ENCODE results near the gene SMIM33.

The SMIM33 gene

DNA sequence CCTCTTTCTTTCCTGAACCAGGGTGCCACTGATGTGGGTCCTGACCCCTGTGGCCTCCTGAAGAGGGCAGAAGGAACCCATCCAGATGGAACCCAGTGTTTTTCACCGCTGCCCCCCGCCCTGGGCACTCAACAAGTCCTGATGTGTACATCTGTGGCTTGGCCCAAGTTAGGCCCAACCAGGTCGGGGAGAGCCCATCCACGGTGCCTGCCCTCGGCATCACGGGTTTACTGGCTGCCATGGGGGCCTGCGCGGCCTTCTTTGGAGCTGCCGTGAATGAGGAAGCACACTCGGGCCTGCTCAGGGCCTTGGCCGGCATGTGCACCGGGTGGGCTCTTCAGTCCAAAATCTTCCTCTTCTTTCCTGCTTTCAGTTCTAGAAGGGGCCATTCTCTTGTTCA is 14.0 kb upstream of the SMIM33 start:
- H3K9me3 ChIP-seq (ENCODE audit: control insufficient read depth, low read length) = no peaks in the 10 kb centered on the region
- H3K27ac ChIP-seq (ENCODE audit: insufficient read depth, low read length, poor library complexity, severe bottlenecking) = peak overlapping the region; percentile 28
- no peak overlapping the region for H3K4me3 ChIP-seq (ENCODE audit: insufficient read depth, low read depth, low read length, poor library complexity, severe bottlenecking)
- peaks cover 39% of the 10 kb centered on the region for H3K4me1 ChIP-seq (ENCODE audit: control insufficient read depth, insufficient read depth, low read length, poor library complexity, severe bottlenecking)
- no peak for DNase-seq
- H3K27me3 ChIP-seq (replicated peaks; ENCODE audit: control insufficient read depth, insufficient read depth, low read length, poor library complexity, severe bottlenecking) = no peaks in the 10 kb centered on the region
- H3K36me3 ChIP-seq (ENCODE audit: control insufficient read depth, insufficient read depth, low read length) = no peaks in the 10 kb centered on the region

GRCh38 chr5:139457241-139457640 is 13.6 kb upstream of the SMIM33 start:
- no peak overlapping the region for H3K4me3 ChIP-seq (ENCODE audit: insufficient read depth, low read depth, low read length, poor library complexity, severe bottlenecking)
- no peaks in the 10 kb centered on the region for H3K36me3 ChIP-seq (ENCODE audit: control insufficient read depth, insufficient read depth, low read length)
- no peaks in the 10 kb centered on the region for H3K27me3 ChIP-seq (replicated peaks; ENCODE audit: control insufficient read depth, insufficient read depth, low read length, poor library complexity, severe bottlenecking)
- H3K4me1 ChIP-seq (ENCODE audit: control insufficient read depth, insufficient read depth, low read length, poor library complexity, severe bottlenecking) = peaks cover 39% of the 10 kb centered on the region
- no peak for DNase-seq
- H3K9me3 ChIP-seq (ENCODE audit: control insufficient read depth, low read length) = no peaks in the 10 kb centered on the region
- peak overlapping the region; percentile 28 for H3K27ac ChIP-seq (ENCODE audit: insufficient read depth, low read length, poor library complexity, severe bottlenecking)

GRCh38 chr5:139457653-139458306 is 13.0 kb upstream of the SMIM33 start:
- Histone ChIP-seq H3K4me3 (ENCODE audit: insufficient read depth, low read depth, low read length, poor library complexity, severe bottlenecking) (no peak overlapping the region), H3K36me3 (ENCODE audit: control insufficient read depth, insufficient read depth, low read length) (no peaks in the 10 kb centered on the region), H3K27ac (ENCODE audit: insufficient read depth, low read length, poor library complexity, severe bottlenecking) (peak overlapping the region; percentile 81), H3K9me3 (ENCODE audit: control insufficient read depth, low read length) (no peaks in the 10 kb centered on the region), H3K27me3 (replicated peaks; ENCODE audit: control insufficient read depth, insufficient read depth, low read length, poor library complexity, severe bottlenecking) (no peaks in the 10 kb centered on the region), H3K4me1 (ENCODE audit: control insufficient read depth, insufficient read depth, low read length, poor library complexity, severe bottlenecking) (peaks cover 39% of the 10 kb centered on the region)
- peak in 1 of 3 donors; percentile 19 for DNase-seq

- Histone ChIP-seq H3K9me3 (ENCODE audit: control insufficient read depth, low read length) (no peaks in the 10 kb centered on the region), H3K4me3 (ENCODE audit: insufficient read depth, low read depth, low read length, poor library complexity, severe bottlenecking) (no peak overlapping the region), H3K27me3 (replicated peaks; ENCODE audit: control insufficient read depth, insufficient read depth, low read length, poor library complexity, severe bottlenecking) (no peaks in the 10 kb centered on the region), H3K27ac (ENCODE audit: insufficient read depth, low read length, poor library complexity, severe bottlenecking) (peak overlapping the region; percentile 81), H3K36me3 (ENCODE audit: control insufficient read depth, insufficient read depth, low read length) (no peaks in the 10 kb centered on the region), H3K4me1 (ENCODE audit: control insufficient read depth, insufficient read depth, low read length, poor library complexity, severe bottlenecking) (peaks cover 37% of the 10 kb centered on the region)
- peak; percentile 72 to 78 (median 72) for DNase-seq
Measured at GRCh38 chr5:139458580-139459407, 12.0 kb upstream of the SMIM33 start.

- Histone ChIP-seq H3K27ac (ENCODE audit: insufficient read depth, low read length, poor library complexity, severe bottlenecking) (peak overlapping the region; percentile 81), H3K4me1 (ENCODE audit: control insufficient read depth, insufficient read depth, low read length, poor library complexity, severe bottlenecking) (peaks cover 31% of the 10 kb centered on the region), H3K27me3 (replicated peaks; ENCODE audit: control insufficient read depth, insufficient read depth, low read length, poor library complexity, severe bottlenecking) (no peaks in the 10 kb centered on the region), H3K36me3 (ENCODE audit: control insufficient read depth, insufficient read depth, low read length) (no peaks in the 10 kb centered on the region), H3K9me3 (ENCODE audit: control insufficient read depth, low read length) (no peaks in the 10 kb centered on the region), H3K4me3 (ENCODE audit: insufficient read depth, low read depth, low read length, poor library complexity, severe bottlenecking) (no peak overlapping the region)
- DNase-seq = no peak
Measured at GRCh38 chr5:139459451-139459934, 11.3 kb upstream of the SMIM33 start.

- Histone ChIP-seq H3K4me1 (ENCODE audit: control insufficient read depth, insufficient read depth, low read length, poor library complexity, severe bottlenecking) (peaks cover 31% of the 10 kb centered on the region), H3K4me3 (ENCODE audit: insufficient read depth, low read depth, low read length, poor library complexity, severe bottlenecking) (no peak overlapping the region), H3K36me3 (ENCODE audit: control insufficient read depth, insufficient read depth, low read length) (no peaks in the 10 kb centered on the region), H3K27me3 (replicated peaks; ENCODE audit: control insufficient read depth, insufficient read depth, low read length, poor library complexity, severe bottlenecking) (no peaks in the 10 kb centered on the region), H3K27ac (ENCODE audit: insufficient read depth, low read length, poor library complexity, severe bottlenecking) (no peak overlapping the region), H3K9me3 (ENCODE audit: control insufficient read depth, low read length) (no peaks in the 10 kb centered on the region)
- no peak for DNase-seq
Measured at GRCh38 chr5:139460455-139460854, 10.3 kb upstream of the SMIM33 start.

GRCh38 chr5:139461176-139461575 is 9.6 kb upstream of the SMIM33 start:
- H3K27ac ChIP-seq (ENCODE audit: insufficient read depth, low read length, poor library complexity, severe bottlenecking) = no peak overlapping the region
- H3K9me3 ChIP-seq (ENCODE audit: control insufficient read depth, low read length) = no peaks in the 10 kb centered on the region
- no peaks in the 10 kb centered on the region for H3K36me3 ChIP-seq (ENCODE audit: control insufficient read depth, insufficient read depth, low read length)
- H3K4me1 ChIP-seq (ENCODE audit: control insufficient read depth, insufficient read depth, low read length, poor library complexity, severe bottlenecking) = peaks cover 31% of the 10 kb centered on the region
- no peak overlapping the region for H3K4me3 ChIP-seq (ENCODE audit: insufficient read depth, low read depth, low read length, poor library complexity, severe bottlenecking)
- no peak for DNase-seq
- no peaks in the 10 kb centered on the region for H3K27me3 ChIP-seq (replicated peaks; ENCODE audit: control insufficient read depth, insufficient read depth, low read length, poor library complexity, severe bottlenecking)

- Histone ChIP-seq H3K27ac (ENCODE audit: insufficient read depth, low read length, poor library complexity, severe bottlenecking) (no peak overlapping the region), H3K27me3 (replicated peaks; ENCODE audit: control insufficient read depth, insufficient read depth, low read length, poor library complexity, severe bottlenecking) (no peaks in the 10 kb centered on the region), H3K9me3 (ENCODE audit: control insufficient read depth, low read length) (no peaks in the 10 kb centered on the region), H3K36me3 (ENCODE audit: control insufficient read depth, insufficient read depth, low read length) (no peaks in the 10 kb centered on the region), H3K4me3 (ENCODE audit: insufficient read depth, low read depth, low read length, poor library complexity, severe bottlenecking) (no peak overlapping the region), H3K4me1 (ENCODE audit: control insufficient read depth, insufficient read depth, low read length, poor library complexity, severe bottlenecking) (peaks cover 31% of the 10 kb centered on the region)
- DNase-seq = no peak
Measured at GRCh38 chr5:139461698-139462097, 9.1 kb upstream of the SMIM33 start.

- Histone ChIP-seq H3K27me3 (replicated peaks; ENCODE audit: control insufficient read depth, insufficient read depth, low read length, poor library complexity, severe bottlenecking) (no peaks in the 10 kb centered on the region), H3K27ac (ENCODE audit: insufficient read depth, low read length, poor library complexity, severe bottlenecking) (no peak within 1 kb of the TSS), H3K4me1 (ENCODE audit: control insufficient read depth, insufficient read depth, low read length, poor library complexity, severe bottlenecking) (peaks cover 26% of the 10 kb centered on the region), H3K4me3 (ENCODE audit: insufficient read depth, low read depth, low read length, poor library complexity, severe bottlenecking) (no peak within 1 kb of the TSS), H3K36me3 (ENCODE audit: control insufficient read depth, insufficient read depth, low read length) (no peaks in the 10 kb centered on the region), H3K9me3 (ENCODE audit: control insufficient read depth, low read length) (no peaks in the 10 kb centered on the region)
- DNase-seq = no peak
Measured at GRCh38 chr5:139462586-139463276, 8.1 kb upstream of the SMIM33 start, which contains the start of gene ECSCR. Gene ECSCR, minus strand, starts transcription at chr5:139462743. Its CDS starts 73 bp downstream, at chr5:139462670.
